Measurements from ENCODE around the gene GABRB2. TPM values are rescaled to one million over a fixed set of nuclear protein-coding genes. Genes with fewer than 3 reads are reported as not detected.

The GABRB2 gene
- total RNA-seq, 1 experiment from 2014 or later = not detected

GRCh38 chr5:161548487-161549094 is 2.1 kb upstream of the GABRB2 start:
- BruUV-seq (replicated peaks) = no TSS peak
- CTCF ChIA-PET = no interaction called here
- Histone ChIP-seq H3K4me1 (ENCODE audit: control insufficient read depth in 1 of 2, insufficient read depth in 2 of 2, low read length in 2 of 2) (no peaks in the 10 kb centered on the region), H2AFZ (ENCODE audit: low read depth, low read length, poor library complexity, severe bottlenecking) (no peak overlapping the region), H4K20me1 (ENCODE audit: insufficient read depth) (no peaks in the 10 kb centered on the region), H3K4me3 (replicated peaks in 1 of 2; ENCODE audit: low read depth in 1 of 2, low read length in 2 of 2) (no peak overlapping the region), H3K79me2 (ENCODE audit: insufficient read depth, low read length) (no peaks in the 10 kb centered on the region), H3K9me2 (ENCODE audit: insufficient read depth) (no peaks in the 10 kb centered on the region), H3K27ac (ENCODE audit: low read depth, low read length) (no peak overlapping the region), H3K27me3 (ENCODE audit: insufficient read depth, low read length) (no peaks in the 10 kb centered on the region), H3K9me3 (ENCODE audit: control insufficient read depth in 1 of 2, insufficient read depth in 1 of 2, low read depth in 1 of 2, low read length in 2 of 2) (no peaks in the 10 kb centered on the region; a peak in 2 of 4 replicates), H3K36me3 (ENCODE audit: control insufficient read depth in 1 of 2, insufficient read depth in 2 of 2, low read length in 2 of 2) (no peaks in the 10 kb centered on the region), H3K4me2 (ENCODE audit: low read length) (no peak overlapping the region), H3K9ac (ENCODE audit: low read length) (no peak overlapping the region)
- no peak for DNase-seq (ENCODE audit: low read depth, low spot score)
- RAD21 ChIA-PET (ENCODE audit: low non-redundant PET in 1 of 2, low total read pairs in 2 of 2, uncharacterized antibody in 2 of 2, unreplicated experiment in 2 of 2) = no interaction called here
- TF ChIP-seq SP1 (IDR thresholded peaks at IDR 0.05; ENCODE audit: low read depth) = no peak
- no peak for TF ChIP-seq YY1 (IDR thresholded peaks at IDR 0.05; ENCODE audit: extremely low read depth, insufficient replicate concordance, low read depth, low read length)
- TF ChIP-seq, protein P1, sequence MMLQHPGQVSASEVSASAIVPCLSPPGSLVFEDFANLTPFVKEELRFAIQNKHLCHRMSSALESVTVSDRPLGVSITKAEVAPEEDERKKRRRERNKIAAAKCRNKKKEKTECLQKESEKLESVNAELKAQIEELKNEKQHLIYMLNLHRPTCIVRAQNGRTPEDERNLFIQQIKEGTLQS (IDR thresholded peaks at IDR 0.05) = no peak
- TF ChIP-seq, protein P2, sequence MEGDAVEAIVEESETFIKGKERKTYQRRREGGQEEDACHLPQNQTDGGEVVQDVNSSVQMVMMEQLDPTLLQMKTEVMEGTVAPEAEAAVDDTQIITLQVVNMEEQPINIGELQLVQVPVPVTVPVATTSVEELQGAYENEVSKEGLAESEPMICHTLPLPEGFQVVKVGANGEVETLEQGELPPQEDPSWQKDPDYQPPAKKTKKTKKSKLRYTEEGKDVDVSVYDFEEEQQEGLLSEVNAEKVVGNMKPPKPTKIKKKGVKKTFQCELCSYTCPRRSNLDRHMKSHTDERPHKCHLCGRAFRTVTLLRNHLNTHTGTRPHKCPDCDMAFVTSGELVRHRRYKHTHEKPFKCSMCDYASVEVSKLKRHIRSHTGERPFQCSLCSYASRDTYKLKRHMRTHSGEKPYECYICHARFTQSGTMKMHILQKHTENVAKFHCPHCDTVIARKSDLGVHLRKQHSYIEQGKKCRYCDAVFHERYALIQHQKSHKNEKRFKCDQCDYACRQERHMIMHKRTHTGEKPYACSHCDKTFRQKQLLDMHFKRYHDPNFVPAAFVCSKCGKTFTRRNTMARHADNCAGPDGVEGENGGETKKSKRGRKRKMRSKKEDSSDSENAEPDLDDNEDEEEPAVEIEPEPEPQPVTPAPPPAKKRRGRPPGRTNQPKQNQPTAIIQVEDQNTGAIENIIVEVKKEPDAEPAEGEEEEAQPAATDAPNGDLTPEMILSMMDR (IDR thresholded peaks at IDR 0.05 in 2 of 3, conservative IDR thresholded peaks at IDR 0.05 in 1 of 3; ENCODE audit: borderline replicate concordance in 1 of 3, insufficient read depth in 1 of 3, low read depth in 2 of 3, low read length in 2 of 3) = no peak
- no peak for TF ChIP-seq EGR1 (IDR thresholded peaks at IDR 0.05; ENCODE audit: low read depth)
- intact Hi-C loops (cut with micrococcal nuclease) = loop anchor here (10.0 kb wide), 1 partner anchor 1856 kb away; no protein-coding TSS in a partner anchor
- ATAC-seq = no peak
- POLR2A ChIA-PET = no interaction called here
